IPS-15b (cell line): ENCODE measurements around the gene LHPP.

ENCODE experiments used
- H3K27me3 ChIP-seq: one replicate; pipeline ENCODE4 v1.6.1; 2013; ENCODE audit warnings: low read length; ENCODE audit not compliant: control insufficient read depth, insufficient read depth
- H3K36me3 ChIP-seq: one replicate; pipeline ENCODE4 v1.6.1; 2013; ENCODE audit warnings: low read length; ENCODE audit not compliant: control insufficient read depth, insufficient read depth
- H3K4me1 ChIP-seq: one replicate; pipeline ENCODE4 v1.6.1; 2013; ENCODE audit warnings: mild to moderate bottlenecking, low read length; ENCODE audit not compliant: control insufficient read depth, insufficient read depth
- H3K4me3 ChIP-seq: one replicate; pipeline ENCODE4 v1.5.1; 2013; ENCODE audit warnings: low read depth, low read length
- H3K9ac ChIP-seq: one replicate; pipeline ENCODE4 v1.6.1; 2013; ENCODE audit warnings: low read depth, mild to moderate bottlenecking, low read length
- H3K9me3 ChIP-seq: one replicate; pipeline ENCODE4 v1.6.1; 2013; ENCODE audit warnings: mild to moderate bottlenecking, low read length; ENCODE audit not compliant: control insufficient read depth, insufficient read depth

Gene LHPP

GRCh38 chr10:124568848-124569622 is 107.4 kb downstream of the LHPP start:
- no peak overlapping the region for H3K4me3 ChIP-seq
- no peaks in the 10 kb centered on the region for H3K9me3 ChIP-seq
- H3K36me3 ChIP-seq = no peaks in the 10 kb centered on the region
- H3K9ac ChIP-seq = no peak overlapping the region
- H3K4me1 ChIP-seq = peaks cover 7% of the 10 kb centered on the region
- no peaks in the 10 kb centered on the region for H3K27me3 ChIP-seq

- H3K27me3 ChIP-seq = no peaks in the 10 kb centered on the region
- H3K4me3 ChIP-seq = no peak overlapping the region
- no peaks in the 10 kb centered on the region for H3K36me3 ChIP-seq
- H3K9ac ChIP-seq = no peak overlapping the region
- peaks cover 7% of the 10 kb centered on the region for H3K4me1 ChIP-seq
- H3K9me3 ChIP-seq = no peaks in the 10 kb centered on the region
Observed at GRCh38 chr10:124569623-124570470, 108.2 kb downstream of the LHPP start.

GRCh38 chr10:124570646-124571045 is 109.0 kb downstream of the LHPP start:
- no peak overlapping the region for H3K4me3 ChIP-seq
- no peaks in the 10 kb centered on the region for H3K4me1 ChIP-seq
- H3K9me3 ChIP-seq = no peaks in the 10 kb centered on the region
- no peak overlapping the region for H3K9ac ChIP-seq
- no peaks in the 10 kb centered on the region for H3K36me3 ChIP-seq
- H3K27me3 ChIP-seq = no peaks in the 10 kb centered on the region

- H3K9ac ChIP-seq = no peak overlapping the region
- H3K27me3 ChIP-seq = no peaks in the 10 kb centered on the region
- no peaks in the 10 kb centered on the region for H3K9me3 ChIP-seq
- H3K4me1 ChIP-seq = no peaks in the 10 kb centered on the region
- no peak overlapping the region for H3K4me3 ChIP-seq
- H3K36me3 ChIP-seq = no peaks in the 10 kb centered on the region
Observed at GRCh38 chr10:124572751-124573150, 111.1 kb downstream of the LHPP start.

- H3K9me3 ChIP-seq = no peaks in the 10 kb centered on the region
- H3K4me3 ChIP-seq = no peak overlapping the region
- no peaks in the 10 kb centered on the region for H3K36me3 ChIP-seq
- no peak overlapping the region for H3K9ac ChIP-seq
- H3K27me3 ChIP-seq = no peaks in the 10 kb centered on the region
- no peaks in the 10 kb centered on the region for H3K4me1 ChIP-seq
Observed at GRCh38 chr10:124573726-124574455, 112.3 kb downstream of the LHPP start.

- Histone ChIP-seq H3K27me3 (no peaks in the 10 kb centered on the region), H3K9ac (no peak overlapping the region), H3K4me3 (no peak overlapping the region), H3K4me1 (no peaks in the 10 kb centered on the region), H3K36me3 (no peaks in the 10 kb centered on the region), H3K9me3 (no peaks in the 10 kb centered on the region)
Observed at GRCh38 chr10:124574456-124575070, 112.9 kb downstream of the LHPP start.

GRCh38 chr10:124575107-124576035 is 113.7 kb downstream of the LHPP start:
- Histone ChIP-seq H3K9me3 (no peaks in the 10 kb centered on the region), H3K27me3 (no peaks in the 10 kb centered on the region), H3K36me3 (no peaks in the 10 kb centered on the region), H3K4me1 (no peaks in the 10 kb centered on the region), H3K4me3 (no peak overlapping the region), H3K9ac (peak overlapping the region; percentile 8)

- no peaks in the 10 kb centered on the region for H3K27me3 ChIP-seq
- H3K4me1 ChIP-seq = no peaks in the 10 kb centered on the region
- H3K9ac ChIP-seq = no peak overlapping the region
- H3K9me3 ChIP-seq = no peaks in the 10 kb centered on the region
- no peaks in the 10 kb centered on the region for H3K36me3 ChIP-seq
- no peak overlapping the region for H3K4me3 ChIP-seq
Observed at GRCh38 chr10:124576526-124577420, 115.2 kb downstream of the LHPP start.

GRCh38 chr10:124577651-124578050 is 116.0 kb downstream of the LHPP start:
- H3K9me3 ChIP-seq = no peaks in the 10 kb centered on the region
- no peaks in the 10 kb centered on the region for H3K27me3 ChIP-seq
- peak overlapping the region; percentile 24 for H3K9ac ChIP-seq
- no peak overlapping the region for H3K4me3 ChIP-seq
- H3K4me1 ChIP-seq = no peaks in the 10 kb centered on the region
- no peaks in the 10 kb centered on the region for H3K36me3 ChIP-seq
